Spleen (tissue), 11 donors: Measurements from ENCODE around the gene TMEM52B. TPM values are rescaled to one million over a fixed set of nuclear protein-coding genes. Genes with fewer than 3 reads are reported as not detected.

Source experiments
- DNase-seq: peaks from one replicate; pipeline ENCODE4 v3.0.0-alpha.2; 2020
- H3K27ac ChIP-seq, 8 donors: fragments of 200-600 bp; sonication (generic) in 7 of 8; 1 replicate in 4 of 8; 2 replicates in 4 of 8; pipeline versions ENCODE4 v1.5.0 to v1.8.0; 2016 to 2021; ENCODE audit warnings: inconsistent platforms in 4 of 8, mild to moderate bottlenecking in 4 of 8, moderate library complexity in 1 of 8
- H3K27me3 ChIP-seq, 7 donors: fragments of 200-600 bp; sonication (generic) in 6 of 7; replicated peaks in 1 of 7; 1 replicate in 4 of 7; 2 replicates in 3 of 7; pipeline versions ENCODE4 v1.5.0 to v1.8.0; 2016 to 2021; ENCODE audit warnings: inconsistent platforms in 3 of 7, mild to moderate bottlenecking in 1 of 7
- H3K36me3 ChIP-seq, 6 donors: fragments of 200-600 bp; sonication (generic) in 5 of 6; 1 replicate in 4 of 6; 2 replicates in 2 of 6; pipeline versions ENCODE4 v1.5.0 to v1.8.0; 2016 to 2021; ENCODE audit warnings: inconsistent platforms in 2 of 6
- H3K4me1 ChIP-seq, 6 donors: fragments of 200-600 bp; sonication (generic) in 5 of 6; 1 replicate in 3 of 6; 2 replicates in 3 of 6; pipeline versions ENCODE4 v1.5.0 to v1.8.0; 2016 to 2021; ENCODE audit warnings: inconsistent platforms in 3 of 6
- H3K4me3 ChIP-seq, 8 donors: fragments of 200-600 bp; sonication (generic) in 7 of 8; 1 replicate in 4 of 8; 2 replicates in 4 of 8; pipeline versions ENCODE4 v1.5.0 to v1.8.0; 2016 to 2021; ENCODE audit warnings: inconsistent platforms in 4 of 8, mild to moderate bottlenecking in 4 of 8, moderate library complexity in 2 of 8
- H3K9me3 ChIP-seq, 8 donors: fragments of 200-600 bp; sonication (generic) in 7 of 8; 1 replicate in 4 of 8; 2 replicates in 4 of 8; pipeline versions ENCODE4 v1.5.0 to v1.8.0; 2016 to 2021; ENCODE audit warnings: inconsistent platforms in 4 of 8
- CTCF ChIP-seq, 11 experiments: fragments of 200-600 bp in 7 of 11; fragments of 450-650 bp in 4 of 11; sonication (generic) in 4 of 11; IDR thresholded peaks in 8 of 11; conservative IDR thresholded peaks in 3 of 11; 1 replicate in 7 of 11; 2 replicates in 4 of 11; pipeline versions ENCODE4 v1.4.0 to v1.8.0; 2016 to 2021; ENCODE audit warnings: antibody characterized with exemption in 11 of 11, inconsistent platforms in 4 of 11, mild to moderate bottlenecking in 1 of 11
- POLR2A ChIP-seq, 3 donors: fragments of 450-650 bp; IDR thresholded peaks; one replicate each; pipeline ENCODE4 v1.5.1; 2017; ENCODE audit warnings: antibody characterized with exemption in 3 of 3, mild to moderate bottlenecking in 1 of 3
- POLR2AphosphoS5 ChIP-seq, 3 donors: sonication (generic); formaldehyde crosslinking; IDR thresholded peaks; one replicate each; pipeline ENCODE4 v1.5.1; 2017; ENCODE audit warnings: antibody characterized with exemption in 3 of 3
- WGBS, 5 donors: extraction: QIAGEN DNeasy Blood & Tissue Kit in 3 of 5; methylation state at CpG; one replicate each; pipeline versions ENCODE4 v1.1.5 to v1.1.7; 2013 to 2018; 5-methylcytosine and 5-hydroxymethylcytosine counted together
- intact Hi-C: fragments of 100-400 bp; cut with DNase I; formaldehyde crosslinking; loops from one replicate; pipeline ENCODE4 v1.15.0; 2023; ENCODE audit warnings: low total_unique reads
- polyA plus RNA-seq, 3 donors: library from polyadenylated mRNA; stranded (reverse); fragments of 200-250 nt; gene quantifications; one replicate each; pipeline ENCODE4 v1.2.1, GENCODE V29; 2013
- total RNA-seq, 7 donors: library from RNA; depleted of rRNA in 3 of 7; stranded (reverse); fragments of >200 nt in 3 of 7; fragmentation: NEBNext Ultra II Directional in 4 of 7; extraction: Animal tissue kit (Norgen Biotek cat#: 25700) in 4 of 7; gene quantifications; one replicate each; pipeline versions ENCODE4 v1.1.0 to v1.2.1, GENCODE V29; 2016 to 2021
- donor health status: healthy with polysubstance abuse.
- donor health status: DM: no; HTN: no; CAD: no; lungs with moderate emphysema.
- donor health status: DM: no; HTN: no; CAD: no.
- donor health status: Bipolar disorder and iron deficiency.
- donor health status: healthy.
- donor health status: DM: no; HTN: no; CAD: no.
- donor health status: DM: yes; HTN: yes; CAD: no.

The TMEM52B gene
- total and polyA plus RNA-seq, 10 donors, result 0.06 to 0.40 (median 0.19) TPM; not detected in 7

- WGBS, 5 donors, result 89 to 97% (median 93%) methylated on average over 3 of the region's 3 CpGs
- Histone ChIP-seq H3K9me3 (no peaks in the 10 kb centered on the region), H3K27me3 (no peaks in the 10 kb centered on the region), H3K4me3 (no peak overlapping the region), H3K36me3 (no peaks in the 10 kb centered on the region), H3K27ac (no peak overlapping the region), H3K4me1 (no peaks in the 10 kb centered on the region)
- TF ChIP-seq CTCF (IDR thresholded peaks at IDR 0.05 in 8 of 11, conservative IDR thresholded peaks at IDR 0.05 in 3 of 11) (no peak), POLR2A (IDR thresholded peaks at IDR 0.05) (no peak), POLR2AphosphoS5 (IDR thresholded peaks at IDR 0.05) (no peak)
- no peak for DNase-seq
- intact Hi-C loops, result no loop called here
These were observed 26.5 kb downstream of the TMEM52B start for GRCh38 chr12:10205220-10205807.

- Histone ChIP-seq H3K4me1 (peaks cover 0 to 8% (median 2%) of the 10 kb centered on the region in 6 donors), H3K27me3 (peaks cover 0 to 3% (median 0%) of the 10 kb centered on the region in 7 donors), H3K36me3 (no peaks in the 10 kb centered on the region), H3K9me3 (no peaks in the 10 kb centered on the region), H3K27ac (no peak overlapping the region), H3K4me3 (no peak overlapping the region)
- TF ChIP-seq POLR2A (IDR thresholded peaks at IDR 0.05), result no peak
- no peak for TF ChIP-seq CTCF (IDR thresholded peaks at IDR 0.05 in 8 of 11, conservative IDR thresholded peaks at IDR 0.05 in 3 of 11)
- TF ChIP-seq POLR2AphosphoS5 (IDR thresholded peaks at IDR 0.05), result no peak
- intact Hi-C loops, result no loop called here
- no peak for DNase-seq
- 31 to 50% (median 38%) methylated on average over 2 of the region's 2 CpGs for WGBS, 5 donors
These were observed 28.3 kb downstream of the TMEM52B start for GRCh38 chr12:10207136-10207535.

DNA sequence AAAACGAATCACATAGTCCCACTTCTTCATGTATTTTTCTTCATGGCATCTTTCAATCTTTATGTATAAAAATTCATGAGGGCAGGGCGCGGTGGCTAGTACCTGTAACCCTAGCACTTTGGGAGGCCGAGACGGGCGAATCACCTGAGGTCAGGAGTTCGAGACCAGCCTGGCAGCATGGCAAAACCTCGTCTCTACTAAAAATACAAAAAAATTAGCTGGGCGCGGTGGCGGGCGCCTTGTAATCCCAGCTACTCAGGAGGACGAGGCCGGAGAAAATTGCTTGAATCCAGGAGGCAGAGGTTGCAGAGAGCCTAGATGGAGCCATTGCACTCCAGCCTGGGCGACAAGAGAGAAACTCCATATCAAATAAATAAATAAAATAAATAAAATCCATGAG is 31.4 kb downstream of the TMEM52B start:
- Histone ChIP-seq H3K36me3 (no peaks in the 10 kb centered on the region), H3K4me3 (no peak overlapping the region), H3K9me3 (no peaks in the 10 kb centered on the region), H3K27ac (no peak overlapping the region), H3K27me3 (peaks cover 0 to 3% (median 0%) of the 10 kb centered on the region in 7 donors), H3K4me1 (peaks cover under 1 to 33% (median 17%) of the 10 kb centered on the region in 6 donors)
- TF ChIP-seq CTCF (IDR thresholded peaks at IDR 0.05 in 8 of 11, conservative IDR thresholded peaks at IDR 0.05 in 3 of 11), result no peak
- TF ChIP-seq POLR2A (IDR thresholded peaks at IDR 0.05), result no peak
- TF ChIP-seq POLR2AphosphoS5 (IDR thresholded peaks at IDR 0.05), result no peak
- intact Hi-C loops, result no loop called here
- no peak for DNase-seq
- 93 to 97% (median 96%) methylated on average over 15 of the region's 15 CpGs for WGBS, 5 donors

DNA sequence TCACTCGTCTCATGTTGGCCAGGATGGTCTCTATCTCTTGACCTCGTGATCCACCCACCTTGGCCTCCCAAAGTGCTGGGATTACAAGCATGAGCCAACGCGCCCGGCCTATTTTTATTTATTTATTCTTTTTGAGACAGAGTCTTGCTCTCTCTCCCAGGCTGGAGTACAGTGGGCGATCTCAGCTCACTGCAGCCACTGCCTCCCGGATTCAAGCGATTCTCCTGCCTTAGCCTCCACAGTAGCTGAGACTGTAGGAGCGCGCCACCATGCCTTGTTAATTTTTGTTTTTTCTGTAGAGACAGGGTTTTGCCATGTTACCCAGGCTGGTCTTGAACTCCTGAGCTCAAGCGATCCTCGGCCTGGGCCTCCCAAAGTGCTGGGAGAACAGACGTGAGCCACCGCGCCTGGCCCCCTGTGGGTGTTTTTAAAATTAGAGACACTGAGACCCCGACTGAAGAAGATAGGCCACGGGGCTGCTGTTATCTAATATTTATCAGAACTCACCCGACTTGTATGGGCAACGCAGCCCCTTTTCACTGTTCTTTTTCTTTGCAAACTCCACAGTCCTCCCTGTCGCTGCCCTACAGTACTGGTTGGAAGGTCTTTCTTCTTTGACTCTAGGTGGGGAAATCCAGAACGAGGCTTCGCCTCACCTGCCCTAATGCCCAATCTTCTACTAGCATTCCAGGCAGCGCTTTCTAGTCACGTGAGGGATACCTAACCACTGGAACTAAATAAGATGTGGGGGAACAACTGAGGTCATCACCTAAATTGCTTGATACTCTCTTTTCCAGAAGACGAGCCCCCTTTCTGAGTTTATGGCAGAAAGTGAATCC is 32.5 kb downstream of the TMEM52B start:
- H3K27me3 ChIP-seq, result peaks cover 0 to 3% (median 0%) of the 10 kb centered on the region in 7 donors
- H3K9me3 ChIP-seq, result no peaks in the 10 kb centered on the region
- peak overlapping the region in 2 of 8 donors; percentile 76 to 79 for H3K4me3 ChIP-seq
- peaks cover 6 to 44% (median 26%) of the 10 kb centered on the region in 6 donors for H3K4me1 ChIP-seq
- TF ChIP-seq POLR2AphosphoS5 (IDR thresholded peaks at IDR 0.05), result no peak
- TF ChIP-seq CTCF (IDR thresholded peaks at IDR 0.05 in 8 of 11, conservative IDR thresholded peaks at IDR 0.05 in 3 of 11), result no peak
- no peak for TF ChIP-seq POLR2A (IDR thresholded peaks at IDR 0.05)
- DNase-seq, result no peak
- peak overlapping the region in 7 of 8 donors; percentile 96 to 98 (median 98) for H3K27ac ChIP-seq
- peaks cover 0 to 5% (median 0%) of the 10 kb centered on the region in 6 donors for H3K36me3 ChIP-seq
- intact Hi-C loops, result no loop called here
- 92 to 96% (median 94%) methylated on average over 25 of the region's 25 CpGs for WGBS, 5 donors
